Jurkat, Clone E6-1 (cell line): ENCODE measurements around the gene CDCP2.

Experiments used
- DNase-seq: peaks from one replicate; pipeline ENCODE4 v3.0.0-alpha.2; 2011; ENCODE audit warnings: low read depth, low spot score
- H3K4me3 ChIP-seq: 2 replicates; pipeline ENCODE4 v1.5.1; 2011; ENCODE audit warnings: mild to moderate bottlenecking, low read length, control low read depth, moderate library complexity

CDCP2 gene

DNA sequence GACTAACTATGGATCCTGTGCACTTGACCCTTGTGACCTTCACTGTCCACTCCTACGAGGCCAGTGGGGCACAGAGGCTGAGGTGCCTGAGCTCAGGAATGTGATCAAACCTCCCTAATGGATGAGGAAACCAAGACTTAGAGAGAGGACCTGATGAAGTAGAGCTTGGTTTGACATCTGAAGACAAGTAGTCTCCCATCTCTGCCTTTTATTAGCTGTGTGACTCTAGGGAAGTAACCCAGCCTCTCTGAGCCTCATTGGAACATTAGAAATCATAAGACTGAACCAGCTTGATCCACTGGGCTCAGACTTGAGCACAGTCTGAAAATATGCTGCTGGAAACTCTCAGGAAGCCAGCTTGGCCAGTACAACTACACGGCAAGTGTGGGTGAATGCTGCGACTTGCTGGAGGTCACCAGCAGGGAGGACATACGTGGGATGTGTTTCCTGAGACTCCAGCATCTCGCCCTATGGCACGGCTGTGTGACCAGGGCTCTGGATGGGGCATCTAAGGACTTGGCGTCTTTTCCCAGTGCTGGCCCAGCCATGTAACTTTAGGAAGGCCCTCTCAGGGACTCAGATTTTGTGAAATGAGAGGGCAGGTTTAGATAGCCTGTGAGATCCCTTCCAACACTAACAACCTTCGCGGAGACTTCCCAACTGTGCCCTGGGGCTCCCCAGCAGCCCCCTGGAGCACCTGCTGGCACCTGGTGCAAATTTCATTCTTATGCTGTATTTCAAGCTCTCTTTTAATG lies 10.5 kb downstream of the CDCP2 start:
- H3K4me3 ChIP-seq: no peak overlapping the region
- DNase-seq: no peak

DNA sequence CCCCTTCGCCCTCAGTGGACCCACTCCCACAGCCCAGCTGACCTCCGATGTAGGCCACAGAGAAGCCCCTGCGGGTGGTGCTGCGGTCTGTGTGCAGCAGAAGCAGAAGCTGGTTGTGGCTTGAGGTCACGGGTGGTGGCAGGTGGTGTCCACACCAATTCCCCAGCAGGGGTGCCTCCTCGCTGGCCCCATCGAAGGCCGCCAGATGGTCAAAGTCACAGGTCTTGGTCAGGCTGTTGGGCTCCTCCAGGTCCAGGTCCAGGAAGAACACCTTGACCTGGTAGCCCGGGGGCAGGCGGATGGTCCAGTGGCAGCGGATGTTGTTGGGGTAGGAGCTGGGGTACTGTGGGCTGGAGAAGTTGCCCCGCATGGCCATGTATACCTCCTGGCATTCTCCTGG lies 13.1 kb downstream of the CDCP2 start:
- H3K4me3 ChIP-seq: no peak overlapping the region
- DNase-seq: no peak

DNA sequence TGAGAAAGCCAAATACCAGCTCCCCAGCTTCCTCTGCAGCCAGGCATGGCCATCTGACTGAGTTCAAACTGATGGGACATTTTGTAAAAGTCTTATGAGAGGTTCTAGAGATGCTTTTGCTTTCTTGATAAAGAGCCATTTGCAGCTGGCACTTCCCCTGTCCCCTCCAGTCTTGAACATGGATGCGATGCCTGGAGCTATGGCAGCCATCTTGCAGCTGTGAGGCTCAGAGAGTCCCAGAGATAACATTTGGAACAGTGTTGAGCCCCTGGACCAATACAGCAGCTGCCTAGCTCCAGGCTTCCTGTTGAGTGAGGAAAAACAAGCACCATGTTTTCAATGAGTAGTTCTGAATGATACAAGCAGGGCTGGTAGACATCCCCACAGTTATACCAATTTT lies 13.8 kb downstream of the CDCP2 start:
- no peak for DNase-seq
- H3K4me3 ChIP-seq: no peak overlapping the region

DNA sequence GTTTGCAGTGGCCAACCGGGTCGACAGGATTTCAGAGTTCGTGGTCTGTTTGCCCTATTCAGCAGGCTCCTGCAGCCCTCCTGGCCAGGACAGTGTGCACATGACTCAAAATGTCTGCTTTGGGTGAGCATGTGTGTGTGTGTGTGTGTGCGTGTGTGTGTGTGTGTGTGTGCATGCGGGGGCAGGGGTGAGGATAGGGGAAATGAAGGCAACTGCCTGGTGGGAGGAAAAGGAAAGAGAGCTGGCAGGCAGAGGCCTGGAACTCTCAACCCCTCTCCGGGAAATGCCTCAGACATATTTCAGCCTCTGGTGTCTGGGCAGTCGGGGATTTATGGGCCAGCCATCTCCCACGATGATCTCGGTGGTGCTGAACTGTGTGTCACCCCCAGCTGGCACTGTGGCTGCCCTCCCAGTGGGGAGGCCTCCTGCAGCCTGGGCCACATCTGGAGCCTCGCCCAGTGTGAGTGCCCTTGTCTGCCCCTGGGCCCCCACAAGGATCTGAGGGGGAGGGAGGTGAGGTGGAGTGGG lies 15.2 kb downstream of the CDCP2 start:
- no peak for DNase-seq
- H3K4me3 ChIP-seq: no peak overlapping the region

DNA sequence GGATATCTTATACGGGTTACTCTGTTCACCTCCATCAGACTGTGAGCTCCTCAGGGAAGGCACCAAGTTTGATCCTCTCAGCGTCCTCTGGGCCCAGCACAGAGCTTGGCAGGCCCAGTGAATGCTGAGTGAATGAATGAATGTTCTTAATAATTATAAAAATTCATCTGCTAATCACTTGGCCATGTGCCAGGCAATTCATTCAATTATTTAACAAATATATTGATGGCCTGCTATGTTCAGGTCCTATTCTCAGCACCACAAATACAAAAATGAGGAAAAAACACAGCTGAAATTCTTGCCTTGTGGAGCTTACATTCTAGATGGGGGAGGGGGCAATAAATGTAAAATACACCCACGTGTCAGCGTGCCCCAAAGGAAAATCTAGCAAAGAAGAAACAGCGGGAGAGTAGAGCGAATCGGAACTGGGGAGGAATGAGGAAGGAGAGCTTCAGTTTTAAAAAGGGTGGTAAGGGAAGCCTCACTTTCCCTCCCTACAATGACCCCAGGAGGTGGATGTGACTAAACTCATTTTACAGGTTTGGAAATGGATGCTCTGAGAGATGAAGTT lies 15.8 kb downstream of the CDCP2 start:
- no peak overlapping the region for H3K4me3 ChIP-seq
- DNase-seq: no peak

DNA sequence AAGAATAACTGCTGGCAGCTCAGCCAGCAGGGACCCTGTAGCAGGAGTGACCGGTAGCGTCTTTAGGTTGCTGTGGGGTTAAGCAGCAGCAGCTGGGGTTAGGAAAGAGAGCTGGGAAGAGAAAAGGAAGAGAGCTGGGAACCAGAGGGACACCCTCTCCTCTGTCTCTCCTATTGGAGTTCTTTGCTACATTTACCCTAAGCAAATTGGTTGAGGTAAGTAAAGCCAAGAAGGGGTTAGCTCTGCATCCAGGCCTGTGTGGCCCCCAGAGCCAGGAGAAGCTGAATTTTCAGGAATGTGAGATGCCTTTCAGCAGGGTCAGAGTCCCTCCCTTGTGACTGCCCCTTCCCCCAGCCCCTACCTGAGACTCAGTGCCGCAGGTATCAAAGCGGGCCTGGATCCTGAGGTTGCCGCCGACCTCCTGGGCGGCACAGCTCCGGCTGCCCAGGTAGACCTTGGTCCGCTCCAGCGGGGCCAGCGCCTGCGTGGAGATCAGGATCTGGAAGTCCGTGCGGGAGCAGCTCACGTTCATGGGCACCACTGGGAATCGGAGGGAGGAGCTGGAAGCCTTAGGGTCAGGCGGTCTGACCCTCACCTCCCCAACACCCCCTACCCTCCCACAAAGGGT lies 16.4 kb downstream of the CDCP2 start:
- no peak for DNase-seq

DNA sequence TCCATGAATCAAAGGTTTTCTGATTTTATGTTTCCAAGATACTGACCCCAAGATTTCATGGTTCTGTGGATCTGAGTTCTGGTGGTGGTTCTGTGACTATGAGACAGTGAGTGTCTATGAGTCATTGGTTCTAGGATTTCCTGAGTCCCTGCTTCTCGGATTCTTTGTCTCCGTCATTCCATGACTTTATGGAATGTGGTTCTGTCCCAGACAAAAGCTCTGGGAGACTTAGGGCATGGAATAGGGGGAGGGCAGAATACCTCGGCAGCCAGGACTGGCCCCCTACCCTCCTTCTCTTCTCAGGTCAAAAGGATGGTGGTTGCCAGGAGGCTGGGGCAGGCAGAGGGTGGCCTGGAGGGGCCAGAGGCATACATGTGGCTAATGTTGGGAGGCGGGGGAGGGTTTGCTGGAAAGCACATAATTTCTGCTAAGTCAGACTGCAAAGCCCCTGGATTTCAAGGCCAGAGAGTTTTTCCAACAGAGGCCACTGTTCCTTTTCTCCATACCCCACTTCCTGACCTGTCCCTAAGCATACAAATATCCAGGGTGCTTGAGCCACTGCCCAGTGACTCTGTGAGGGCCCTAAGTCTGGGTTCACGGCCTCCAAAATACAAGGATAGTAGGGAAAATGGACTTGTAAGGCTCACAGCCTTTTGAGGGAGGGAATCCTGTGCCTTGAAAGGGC lies 17.2 kb downstream of the CDCP2 start:
- no peak for DNase-seq
- no peak overlapping the region for H3K4me3 ChIP-seq

More for the DNA sequence above, 16.4 kb downstream of the CDCP2 start:
- no peak overlapping the region for H3K4me3 ChIP-seq

DNA sequence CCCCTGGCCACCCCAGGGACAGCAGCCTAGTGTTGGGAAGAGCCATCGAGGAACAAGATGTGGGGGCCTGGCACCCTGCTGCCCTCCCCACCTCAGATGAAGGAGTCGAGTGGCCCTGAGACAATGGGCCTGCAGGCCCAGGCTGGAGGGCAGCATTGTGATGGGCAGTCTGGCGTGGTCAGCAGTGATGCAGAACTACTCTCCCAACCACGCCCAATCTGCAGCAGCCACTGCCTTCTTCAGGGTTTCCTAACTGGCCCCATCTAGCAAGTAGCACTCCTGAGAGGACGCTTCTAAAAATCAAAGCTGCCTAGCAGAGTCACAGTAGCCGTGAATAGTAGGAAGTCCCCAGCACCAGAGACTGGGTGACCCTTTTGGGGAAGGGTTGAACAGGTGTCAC lies 18.5 kb downstream of the CDCP2 start:
- DNase-seq: no peak
- H3K4me3 ChIP-seq: no peak overlapping the region

DNA sequence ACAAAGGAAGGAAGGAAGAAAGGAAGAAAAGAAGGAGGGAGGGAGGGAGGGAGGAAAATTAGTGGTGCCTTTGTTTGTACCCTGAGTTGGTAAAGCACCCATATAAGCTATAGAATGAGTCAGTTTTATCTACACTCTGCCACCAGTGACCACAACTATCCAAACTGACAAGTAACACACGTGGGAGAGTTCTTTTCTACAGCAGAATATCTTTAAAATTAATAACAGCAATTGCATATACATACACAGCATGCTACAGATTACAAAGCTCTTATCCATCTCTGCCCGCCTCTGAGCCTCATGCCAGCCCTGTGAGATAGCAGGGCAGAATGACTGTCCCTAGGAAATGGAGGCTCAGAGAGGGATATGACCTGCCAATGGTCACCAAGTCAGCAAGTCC lies 20.3 kb downstream of the CDCP2 start:
- no peak overlapping the region for H3K4me3 ChIP-seq
- no peak for DNase-seq

DNA sequence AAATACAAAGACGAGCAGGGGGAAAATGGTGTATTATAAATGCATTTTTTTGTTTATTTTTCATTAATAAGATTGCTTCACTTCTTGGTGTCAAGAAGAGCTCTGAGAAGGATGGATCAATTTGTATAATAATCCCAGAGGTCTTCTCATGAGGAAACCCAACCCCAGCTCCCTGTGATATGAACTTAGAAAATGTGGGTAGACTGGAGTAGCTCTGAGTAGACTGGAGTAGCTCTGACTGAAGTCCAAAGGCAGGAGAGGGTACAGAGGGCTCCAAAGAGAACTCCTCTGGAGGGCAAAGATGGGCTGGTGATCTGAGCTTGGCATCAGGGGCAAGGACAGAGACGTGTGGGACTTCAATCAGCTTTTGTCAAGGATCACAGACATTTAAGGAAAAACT lies 21.4 kb downstream of the CDCP2 start:
- H3K4me3 ChIP-seq: no peak overlapping the region
- no peak for DNase-seq

DNA sequence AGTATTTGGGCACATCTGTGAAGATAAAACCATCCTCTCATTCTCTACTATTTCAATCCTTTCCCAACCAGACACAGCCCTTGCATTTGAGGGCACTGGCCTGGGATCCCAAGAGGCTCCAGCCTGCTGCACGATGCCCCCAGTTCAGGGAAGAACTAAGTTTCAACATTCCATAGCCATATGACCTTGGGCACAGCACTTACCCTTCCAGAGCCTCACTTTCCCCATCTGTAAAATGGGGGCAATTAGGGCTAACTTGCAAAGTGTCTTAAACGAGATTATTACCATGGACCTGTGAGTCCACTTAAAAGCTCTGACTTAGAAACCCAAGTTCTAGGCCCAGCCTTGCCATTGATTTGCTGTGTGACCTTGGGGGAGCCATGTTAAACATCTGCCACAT lies 22.9 kb downstream of the CDCP2 start:
- DNase-seq: no peak

DNA sequence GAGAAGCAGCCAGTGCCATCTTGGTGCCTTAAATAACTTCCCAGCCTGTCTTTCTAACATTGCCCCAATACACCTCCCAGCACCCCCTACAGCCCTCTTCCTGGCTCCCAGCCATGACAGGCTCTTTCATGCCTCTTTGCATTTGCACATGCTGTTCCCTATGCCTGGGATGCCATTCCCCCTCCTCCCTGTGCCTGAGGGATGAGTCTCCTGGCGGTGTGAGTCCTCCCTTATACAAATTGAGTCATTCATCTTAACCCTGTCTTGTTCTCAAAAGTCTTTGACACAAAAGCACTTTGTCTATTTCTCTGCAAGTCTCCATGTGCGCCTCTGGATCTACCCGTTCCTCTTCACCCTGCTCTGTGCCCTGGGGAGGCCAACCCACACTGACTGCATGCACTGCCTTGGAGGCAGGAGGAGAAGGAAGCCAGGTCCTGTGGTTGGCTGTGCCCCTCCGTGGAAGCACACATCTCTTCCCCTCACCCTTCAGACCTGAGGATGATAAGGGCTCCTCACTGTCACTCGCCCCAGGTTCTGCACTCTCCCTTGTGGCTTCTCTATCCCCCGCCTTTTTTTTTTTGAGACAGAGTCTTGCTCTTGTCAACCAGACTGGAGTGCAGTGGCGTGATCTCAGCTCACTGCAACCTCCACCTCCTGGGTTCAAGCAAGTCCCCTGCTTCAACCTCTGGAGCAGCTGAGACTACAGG lies 25.1 kb downstream of the CDCP2 start:
- H3K4me3 ChIP-seq: no peak overlapping the region
- DNase-seq: no peak

More for the DNA sequence above, 22.9 kb downstream of the CDCP2 start:
- H3K4me3 ChIP-seq: no peak overlapping the region

DNA sequence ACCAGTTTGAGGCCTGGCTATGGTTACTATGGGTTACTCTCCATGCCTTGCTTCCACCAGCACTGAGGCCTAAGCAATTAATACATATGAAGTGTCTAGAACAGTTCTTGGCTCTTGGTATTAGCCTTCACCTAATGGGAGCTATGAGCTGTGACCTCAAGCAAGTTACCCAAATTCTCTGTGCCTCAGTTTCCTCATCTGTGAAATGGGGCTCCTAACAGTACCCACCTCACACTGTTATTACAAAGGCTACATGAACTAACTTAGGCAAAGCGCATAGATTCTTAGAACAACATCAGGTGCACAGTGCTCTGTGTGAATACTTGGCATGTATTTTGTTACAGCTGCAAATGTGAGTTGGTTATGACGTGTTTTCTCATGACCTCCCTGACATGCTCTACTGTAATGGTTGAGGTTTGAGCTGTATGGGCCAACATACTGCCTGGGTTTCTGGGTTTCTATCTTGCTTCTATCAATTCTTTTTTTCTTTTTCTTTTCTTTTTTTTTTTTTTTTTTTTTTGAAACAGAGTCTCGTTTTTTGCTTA lies 26.5 kb downstream of the CDCP2 start:
- H3K4me3 ChIP-seq: no peak overlapping the region
- DNase-seq: no peak

DNA sequence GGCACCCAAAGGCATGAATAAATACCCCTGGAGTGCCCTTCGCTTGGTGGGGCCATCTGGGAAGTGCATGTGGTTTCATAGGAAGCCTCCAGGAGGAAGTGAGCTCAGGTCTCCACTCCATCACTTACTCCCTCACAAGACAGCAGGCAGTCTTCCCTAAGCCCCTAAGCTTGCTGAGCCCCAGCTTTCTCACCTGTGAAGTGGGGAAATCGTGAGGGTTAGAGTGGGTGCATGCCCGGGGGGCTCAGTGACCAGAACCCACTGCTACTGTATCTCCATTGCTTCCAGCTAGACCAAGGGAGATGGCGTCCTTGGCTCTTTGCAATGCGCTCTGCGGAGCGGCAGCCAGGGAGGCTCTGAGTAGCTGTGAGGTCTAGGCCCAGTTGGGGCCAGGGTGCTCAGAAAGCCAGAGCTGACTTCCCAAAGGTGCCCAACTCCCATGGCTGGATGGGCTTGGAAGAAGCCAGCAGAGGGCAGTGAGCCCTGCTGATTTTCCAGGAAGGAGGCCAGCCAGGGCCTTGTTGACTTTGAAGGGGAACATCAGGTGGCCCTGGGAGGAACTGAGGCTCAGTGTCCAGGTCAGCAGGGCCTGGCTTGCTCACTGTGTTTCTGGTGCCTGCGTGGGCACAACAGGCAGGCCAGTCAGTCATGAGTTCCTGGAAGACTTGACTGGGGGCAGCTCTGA lies 27.3 kb downstream of the CDCP2 start:
- H3K4me3 ChIP-seq: no peak overlapping the region
- DNase-seq: no peak

DNA sequence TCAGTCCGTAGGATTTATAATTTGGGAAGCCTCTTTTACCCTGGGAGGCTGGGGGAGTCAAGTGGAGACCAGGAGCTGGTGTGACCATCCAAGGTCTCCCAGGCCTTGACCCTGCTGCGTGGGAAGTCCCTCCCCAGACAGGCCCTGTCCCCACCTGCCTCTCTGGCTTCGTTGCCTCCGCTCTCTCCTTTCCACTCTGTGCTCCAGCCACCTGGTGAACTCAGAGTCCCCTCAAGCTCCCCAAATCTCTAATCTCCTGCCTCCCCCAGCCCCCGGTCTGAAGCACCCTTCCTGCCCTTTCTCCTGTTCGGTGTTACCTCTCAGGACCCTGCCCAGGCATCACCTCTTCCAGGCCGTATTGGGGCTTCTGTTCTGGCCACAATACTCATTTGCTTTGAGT lies 27.9 kb downstream of the CDCP2 start:
- no peak for DNase-seq
- no peak overlapping the region for H3K4me3 ChIP-seq

DNA sequence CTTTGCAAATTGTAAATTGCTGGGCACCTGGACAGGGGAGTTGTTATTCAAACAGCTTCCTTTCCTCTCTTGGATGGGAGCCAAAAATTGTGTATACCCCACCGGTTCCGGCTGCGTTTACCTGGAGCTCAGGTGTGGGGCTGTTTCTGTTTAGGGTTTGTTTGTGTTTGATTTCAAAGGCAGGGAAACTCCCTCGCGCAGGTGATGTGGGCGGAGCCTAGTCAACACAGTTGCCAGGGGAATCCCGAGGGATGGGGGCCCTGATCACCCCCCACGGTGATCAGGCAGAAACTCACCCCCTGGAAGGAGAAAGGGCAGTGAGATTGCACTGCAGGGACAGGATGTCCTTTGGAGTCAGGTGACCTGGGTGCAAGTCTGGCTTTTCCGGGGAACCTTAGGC lies 28.3 kb downstream of the CDCP2 start:
- H3K4me3 ChIP-seq: no peak overlapping the region
- DNase-seq: no peak

DNA sequence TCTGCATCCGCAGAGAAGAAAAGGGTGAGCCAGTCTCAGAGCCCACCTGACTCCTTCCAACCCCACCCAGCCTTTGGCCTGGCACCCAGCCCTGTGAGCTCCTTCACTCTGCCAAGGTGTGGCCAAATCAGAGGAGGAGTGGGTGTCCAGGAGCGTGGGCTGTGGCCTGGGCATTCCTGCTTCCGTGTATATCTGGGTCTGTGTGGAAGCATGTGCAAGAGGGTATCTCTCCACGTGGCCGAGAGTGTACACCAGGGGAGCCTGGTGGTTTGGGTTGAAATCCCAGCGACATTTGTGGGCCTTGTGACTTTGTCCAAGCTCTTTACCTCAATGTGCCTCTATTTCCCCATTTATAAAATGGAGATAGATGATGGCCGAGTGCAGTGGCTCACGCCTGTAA lies 29.8 kb downstream of the CDCP2 start:
- H3K4me3 ChIP-seq: no peak overlapping the region
- no peak for DNase-seq

DNA sequence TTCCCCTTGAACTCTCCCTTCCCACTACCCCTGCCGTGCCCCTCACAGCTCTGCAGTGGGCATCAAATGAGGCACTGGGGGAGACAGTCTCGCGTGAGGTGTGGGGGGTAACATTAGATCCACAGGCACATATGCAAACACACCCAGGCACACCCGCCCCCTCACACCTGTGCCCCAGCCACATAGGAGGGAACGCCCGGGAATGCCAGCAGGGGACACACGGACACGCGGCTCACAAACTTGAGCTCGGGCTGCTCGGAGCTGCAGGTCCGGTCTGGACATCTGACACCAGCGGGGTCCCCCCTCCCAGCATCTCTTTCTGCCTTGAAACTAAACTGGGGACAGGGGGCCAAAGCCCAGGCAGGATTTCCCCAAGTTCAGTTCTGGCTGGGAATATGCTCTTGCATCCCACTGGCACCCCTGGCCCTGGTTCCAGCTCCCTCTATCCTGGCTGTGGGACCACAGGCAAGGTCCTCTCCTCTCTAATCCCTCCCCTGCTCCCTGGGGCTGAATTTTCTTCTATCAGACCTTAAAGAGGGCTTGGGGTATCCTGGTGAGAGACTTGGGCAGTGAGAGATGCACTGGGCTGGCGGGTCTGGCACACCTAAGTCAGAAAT lies 30.6 kb downstream of the CDCP2 start:
- no peak for DNase-seq
- peak overlapping the region; percentile 25 for H3K4me3 ChIP-seq
